NCI-H1048 (cell line): ENCODE measurements around the gene CDK17.

Source experiments
- DNase-seq: peaks from one replicate; lab custom pipeline; 2025; lab: John Stamatoyannopoulos, UW

CDK17 gene

GRCh38 chr12:96263449-96263902 is 136.8 kb downstream of the CDK17 start:
- no peak for DNase-seq

- no peak for DNase-seq
Measured at GRCh38 chr12:96261557-96261956, 138.7 kb downstream of the CDK17 start.

- no peak for DNase-seq
Measured at GRCh38 chr12:96260644-96261043, 139.6 kb downstream of the CDK17 start.

GRCh38 chr12:96260231-96260630 is 140.0 kb downstream of the CDK17 start:
- no peak for DNase-seq

- DNase-seq = no peak
Measured at GRCh38 chr12:96258104-96258961, 141.9 kb downstream of the CDK17 start.

GRCh38 chr12:96257550-96258103 is 142.6 kb downstream of the CDK17 start:
- no peak for DNase-seq

GRCh38 chr12:96256672-96257361 is 143.4 kb downstream of the CDK17 start:
- DNase-seq = no peak

- no peak for DNase-seq
Measured at GRCh38 chr12:96255077-96255476, 145.2 kb downstream of the CDK17 start.

GRCh38 chr12:96250119-96250685 is 150.0 kb downstream of the CDK17 start:
- no peak for DNase-seq

- no peak for DNase-seq
Measured at GRCh38 chr12:96249196-96250118, 150.8 kb downstream of the CDK17 start.

GRCh38 chr12:96248136-96248931 is 151.9 kb downstream of the CDK17 start:
- DNase-seq = no peak

- DNase-seq = no peak
Measured at GRCh38 chr12:96247563-96247962, 152.7 kb downstream of the CDK17 start.

GRCh38 chr12:96246926-96247505 is 153.2 kb downstream of the CDK17 start:
- no peak for DNase-seq

GRCh38 chr12:96244826-96245225 is 155.4 kb downstream of the CDK17 start:
- DNase-seq = no peak

- DNase-seq = no peak
Measured at GRCh38 chr12:96242597-96242996, 157.6 kb downstream of the CDK17 start.

GRCh38 chr12:96241846-96242256 is 158.4 kb downstream of the CDK17 start:
- DNase-seq = no peak

- no peak for DNase-seq
Measured at GRCh38 chr12:96241431-96241830, 158.8 kb downstream of the CDK17 start.

- no peak for DNase-seq
Measured at GRCh38 chr12:96240656-96241055, 159.6 kb downstream of the CDK17 start.

GRCh38 chr12:96239711-96240635 is 160.3 kb downstream of the CDK17 start:
- no peak for DNase-seq
